ENCODE data around the gene FMNL2.

FMNL2 gene

GRCh38 chr2:152623775-152624174 is 288.8 kb downstream of the FMNL2 start:
- no peak for DNase-seq

- no peak for DNase-seq
Measured at GRCh38 chr2:152624805-152625204, 289.8 kb downstream of the FMNL2 start.

GRCh38 chr2:152626911-152627339 is 292.0 kb downstream of the FMNL2 start:
- no peak for DNase-seq

GRCh38 chr2:152627351-152627957 is 292.5 kb downstream of the FMNL2 start:
- DNase-seq, result no peak

- no peak for DNase-seq
Measured at GRCh38 chr2:152629202-152629601, 294.2 kb downstream of the FMNL2 start.

- no peak for DNase-seq
Measured at GRCh38 chr2:152630466-152630865, 295.5 kb downstream of the FMNL2 start.

- DNase-seq, result no peak
Measured at GRCh38 chr2:152632736-152633135, 297.8 kb downstream of the FMNL2 start.

GRCh38 chr2:152635635-152636298 is 300.8 kb downstream of the FMNL2 start:
- peak; percentile 65 for DNase-seq

- no peak for DNase-seq
Measured at GRCh38 chr2:152637251-152637650, 302.3 kb downstream of the FMNL2 start.

GRCh38 chr2:152638056-152638455 is 303.1 kb downstream of the FMNL2 start:
- no peak for DNase-seq

- no peak for DNase-seq
Measured at GRCh38 chr2:152638590-152638989, 303.6 kb downstream of the FMNL2 start.

GRCh38 chr2:152644189-152644873 is 309.4 kb downstream of the FMNL2 start:
- no peak for DNase-seq

- DNase-seq, result no peak
Measured at GRCh38 chr2:152646264-152646663, 311.3 kb downstream of the FMNL2 start.

GRCh38 chr2:152646775-152647174 is 311.8 kb downstream of the FMNL2 start:
- DNase-seq, result no peak

GRCh38 chr2:152647552-152647951 is 312.6 kb downstream of the FMNL2 start:
- no peak for DNase-seq

- no peak for DNase-seq
Measured at GRCh38 chr2:152648336-152648735, 313.4 kb downstream of the FMNL2 start.

- DNase-seq, result no peak
Measured at GRCh38 chr2:152649997-152650396, 315.0 kb downstream of the FMNL2 start.

GRCh38 chr2:152650768-152651371 is 315.9 kb downstream of the FMNL2 start:
- no peak for DNase-seq

GRCh38 chr2:152651834-152652233 is 316.9 kb downstream of the FMNL2 start:
- DNase-seq, result no peak

GRCh38 chr2:152655880-152656279 is 320.9 kb downstream of the FMNL2 start:
- no peak for DNase-seq

- DNase-seq, result no peak
Measured at GRCh38 chr2:152657043-152657442, 322.1 kb downstream of the FMNL2 start.

GRCh38 chr2:152658221-152658620 is 323.2 kb downstream of the FMNL2 start:
- DNase-seq, result no peak

- DNase-seq, result no peak
Measured at GRCh38 chr2:152661076-152661475, 326.1 kb downstream of the FMNL2 start.

- no peak for DNase-seq
Measured at GRCh38 chr2:152664725-152665124, 329.8 kb downstream of the FMNL2 start.

Measured in activated CD8-positive, alpha-beta memory T cell treated with anti-CD3 and anti-CD28 coated beads, Interleukin-2, amount 50 U/mL, for 4 hours (primary cell).